Adrenal gland (tissue), 12 donors: ENCODE measurements around the gene HOXD11. TPM values are rescaled to one million over a fixed set of nuclear protein-coding genes. Genes with fewer than 3 reads are reported as not detected.

Source experiments
- DNase-seq, 7 donors: peaks; one replicate each; pipeline ENCODE4 v3.0.0-alpha.2; 2019 to 2020
- H3K27ac ChIP-seq, 5 donors: fragments of 200-600 bp; sonication (generic) in 4 of 5; 1 replicate in 3 of 5; 2 replicates in 2 of 5; pipeline versions ENCODE4 v1.5.1 to v1.8.0; 2016 to 2020; ENCODE audit warnings: mild to moderate bottlenecking in 1 of 5
- H3K27me3 ChIP-seq: fragments of 200-600 bp; 2 replicates; pipeline ENCODE4 v1.8.0; 2021
- H3K36me3 ChIP-seq, 2 donors: fragments of 200-600 bp; replicated peaks in 1 of 2; 1 replicate in 1 of 2; 2 replicates in 1 of 2; pipeline versions ENCODE4 v1.5.1 to v1.8.0; 2018 to 2022
- H3K4me1 ChIP-seq, 2 donors: fragments of 200-600 bp; replicated peaks in 1 of 2; 1 replicate in 1 of 2; 2 replicates in 1 of 2; pipeline versions ENCODE4 v1.5.1 to v1.8.0; 2018 to 2021
- H3K4me3 ChIP-seq, 4 donors: fragments of 200-600 bp; sonication (generic) in 3 of 4; one replicate each; pipeline ENCODE4 v1.5.1; 2016 to 2018
- H3K9me3 ChIP-seq, 3 donors: fragments of 200-600 bp; sonication (generic) in 1 of 3; replicated peaks in 1 of 3; 1 replicate in 2 of 3; 2 replicates in 1 of 3; pipeline versions ENCODE4 v1.5.1 to v1.8.0; 2016 to 2021
- CTCF ChIP-seq, 6 experiments: fragments of 450-650 bp in 4 of 6; fragments of 200-600 bp in 2 of 6; sonication (generic) in 1 of 6; IDR thresholded peaks; 1 replicate in 5 of 6; 2 replicates in 1 of 6; pipeline versions ENCODE4 v1.5.1 to v1.8.0; 2016 to 2021; ENCODE audit warnings: antibody characterized with exemption in 6 of 6, mild to moderate bottlenecking in 2 of 6, moderate library complexity in 1 of 6
- POLR2A ChIP-seq, 2 donors: fragments of 450-650 bp; IDR thresholded peaks; one replicate each; pipeline ENCODE4 v1.6.1; 2017; ENCODE audit warnings: antibody characterized with exemption in 2 of 2, mild to moderate bottlenecking in 2 of 2, moderate library complexity in 1 of 2
- WGBS, 4 donors: extraction: QIAGEN DNeasy Blood & Tissue Kit in 2 of 4; methylation state at CpG; one replicate each; pipeline versions ENCODE4 v1.1.5 to v1.1.7; 2013 to 2017; 5-methylcytosine and 5-hydroxymethylcytosine counted together
- intact Hi-C, 2 donors: fragments of 100-400 bp; cut with DNase I; formaldehyde crosslinking; loops; one replicate each; pipeline versions ENCODE4 v1.14.1 to v1.15.0; 2022 to 2023
- polyA plus RNA-seq, 3 donors: library from polyadenylated mRNA; stranded (reverse); fragments of 200-250 nt in 2 of 3; fragments of 350-450 nt in 1 of 3; fragmentation: Illumina TruSeq in 1 of 3; extraction: RNeasy Lipid Tissue Mini Kit (QIAGEN cat#74804) in 1 of 3; gene quantifications; one replicate each; pipeline ENCODE4 v1.2.3, GENCODE V29; 2013 to 2014
- total RNA-seq, 9 donors: library from RNA; depleted of rRNA in 4 of 9; stranded (reverse); fragments of >200 nt in 4 of 9; fragments of 120-200 nt in 1 of 9; fragmentation: NEBNext Ultra II Directional in 1 of 9; extraction: Animal tissue kit (Norgen Biotek cat#: 25700) in 1 of 9; gene quantifications; one replicate each; pipeline versions ENCODE4 v1.1.0 to v1.2.4, GENCODE V29; 2013 to 2023
- donor health status: healthy with polysubstance abuse.
- donor health status: Bipolar disorder and iron deficiency.
- donor health status: DM: yes; HTN: yes; CAD: no.
- donor health status: DM: no; HTN: no; CAD: no.
- donor health status: DM: no; HTN: no; CAD: no.
- donor health status: DM: yes; HTN: yes; CAD: no.

The HOXD11 gene
- total and polyA plus RNA-seq, 12 donors = not detected

GRCh38 chr2:176090862-176091261, 16.2 kb upstream of the HOXD11 start:
- no peak overlapping the region for H3K4me3 ChIP-seq
- peaks cover 96% of the 10 kb centered on the region for H3K27me3 ChIP-seq
- intact Hi-C loops = loop anchor here in 1 of 2 donors (5.0 to 10.0 kb wide), 2 partner anchors 724 to 836 kb away; no protein-coding TSS in a partner anchor
- TF ChIP-seq CTCF (IDR thresholded peaks at IDR 0.05) = no peak
- no peak for TF ChIP-seq POLR2A (IDR thresholded peaks at IDR 0.05)
- H3K36me3 ChIP-seq = no peaks in the 10 kb centered on the region
- H3K9me3 ChIP-seq = no peaks in the 10 kb centered on the region
- H3K4me1 ChIP-seq = peaks cover 4 to 17% of the 10 kb centered on the region in 2 donors
- H3K27ac ChIP-seq = no peak overlapping the region
- no peak for DNase-seq
- WGBS, 4 donors = 29 to 37% (median 36%) methylated on average over 5 of the region's 5 CpGs

GRCh38 chr2:176091329-176092258, 15.5 kb upstream of the HOXD11 start:
- H3K4me3 ChIP-seq = no peak overlapping the region
- TF ChIP-seq POLR2A (IDR thresholded peaks at IDR 0.05) = no peak
- intact Hi-C loops = loop anchor here in 1 of 2 donors (5.0 to 10.0 kb wide), 2 partner anchors 724 to 837 kb away; no protein-coding TSS in a partner anchor
- H3K27ac ChIP-seq = no peak overlapping the region
- H3K4me1 ChIP-seq = peaks cover 4 to 20% of the 10 kb centered on the region in 2 donors
- WGBS, 4 donors = 10 to 13% (median 12%) methylated on average over 29 to 31 of the region's 31 CpGs
- no peaks in the 10 kb centered on the region for H3K36me3 ChIP-seq
- H3K27me3 ChIP-seq = peaks cover 97% of the 10 kb centered on the region
- no peak for DNase-seq
- H3K9me3 ChIP-seq = no peaks in the 10 kb centered on the region

- Histone ChIP-seq H3K4me1 (peaks cover 4 to 29% of the 10 kb centered on the region in 2 donors), H3K9me3 (no peaks in the 10 kb centered on the region), H3K36me3 (no peaks in the 10 kb centered on the region), H3K4me3 (peak within 1 kb of the TSS in 1 of 4 donors; percentile 41), H3K27ac (no peak within 1 kb of the TSS), H3K27me3 (peaks cover 97% of the 10 kb centered on the region)
- intact Hi-C loops = loop anchor here in 1 of 2 donors (5.0 to 10.0 kb wide), 2 partner anchors 725 to 838 kb away; no protein-coding TSS in a partner anchor
- WGBS, 4 donors = 2 to 18% (median 4%) methylated on average over 13 to 94 of the region's 95 CpGs
- DNase-seq = no peak
- TF ChIP-seq POLR2A (IDR thresholded peaks at IDR 0.05) (no peak), CTCF (IDR thresholded peaks at IDR 0.05) (no peak)
Observed at GRCh38 chr2:176092270-176093144, 14.6 kb upstream of the HOXD11 start, which contains the start of gene HOXD13. Gene HOXD13, plus strand, starts transcription at chr2:176092721. Its CDS starts 170 bp downstream, at chr2:176092891.

GRCh38 chr2:176093145-176093897, 13.8 kb upstream of the HOXD11 start:
- no peak overlapping the region for H3K27ac ChIP-seq
- TF ChIP-seq CTCF (IDR thresholded peaks at IDR 0.05) = no peak
- intact Hi-C loops = loop anchor here in 1 of 2 donors (5.0 to 10.0 kb wide), 2 partner anchors 726 to 839 kb away; no protein-coding TSS in a partner anchor
- peaks cover 97% of the 10 kb centered on the region for H3K27me3 ChIP-seq
- no peaks in the 10 kb centered on the region for H3K9me3 ChIP-seq
- peaks cover under 1 to 27% of the 10 kb centered on the region in 2 donors for H3K4me1 ChIP-seq
- peak overlapping the region in 1 of 4 donors; percentile 41 for H3K4me3 ChIP-seq
- WGBS, 4 donors = 5 to 9% (median 7%) methylated on average over 22 to 53 of the region's 53 CpGs
- DNase-seq = no peak
- H3K36me3 ChIP-seq = no peaks in the 10 kb centered on the region
